Activated CD4-positive, alpha-beta T cell treated with anti-CD3 and anti-CD28 coated beads, Interleukin-2, amount 10 ng/mL, durations not matched to agents 24 days and 14 days (primary cell): ENCODE measurements around the gene OPCML. TPM values are rescaled to one million over a fixed set of nuclear protein-coding genes. Genes with fewer than 3 reads are reported as not detected.

ENCODE experiments used
- DNase-seq: peaks from one replicate; pipeline ENCODE4 v3.0.0; 2022
- H3K27ac Mint-ChIP-seq: one replicate; pipeline ENCODE4 v1.8.0; 2022; ENCODE audit warnings: mild to moderate bottlenecking, mixed read lengths
- H3K27me3 Mint-ChIP-seq: one replicate; pipeline ENCODE4 v1.8.0; 2022; ENCODE audit warnings: mixed read lengths
- H3K36me3 Mint-ChIP-seq: one replicate; pipeline ENCODE4 v1.8.0; 2022; ENCODE audit warnings: low read depth, mild to moderate bottlenecking, mixed read lengths
- H3K4me1 Mint-ChIP-seq: one replicate; pipeline ENCODE4 v1.8.0; 2021; ENCODE audit warnings: mixed read lengths
- H3K4me3 Mint-ChIP-seq: one replicate; pipeline ENCODE4 v1.8.0; 2022; ENCODE audit warnings: mild to moderate bottlenecking, moderate library complexity, mixed read lengths
- H3K9me3 Mint-ChIP-seq: one replicate; pipeline ENCODE4 v1.8.0; 2021; ENCODE audit warnings: mixed read lengths
- intact Hi-C: fragments of 100-400 bp; cut with micrococcal nuclease; formaldehyde crosslinking; loops from one replicate; pipeline ENCODE4 v1.15.1; 2023
- total RNA-seq: library from RNA; stranded (reverse); gene quantifications from 2 replicates; pipeline ENCODE4 v1.2.3, GENCODE V29; 2022

OPCML gene
- total RNA-seq, 1 donor from 2014 or later, result not detected

DNA sequence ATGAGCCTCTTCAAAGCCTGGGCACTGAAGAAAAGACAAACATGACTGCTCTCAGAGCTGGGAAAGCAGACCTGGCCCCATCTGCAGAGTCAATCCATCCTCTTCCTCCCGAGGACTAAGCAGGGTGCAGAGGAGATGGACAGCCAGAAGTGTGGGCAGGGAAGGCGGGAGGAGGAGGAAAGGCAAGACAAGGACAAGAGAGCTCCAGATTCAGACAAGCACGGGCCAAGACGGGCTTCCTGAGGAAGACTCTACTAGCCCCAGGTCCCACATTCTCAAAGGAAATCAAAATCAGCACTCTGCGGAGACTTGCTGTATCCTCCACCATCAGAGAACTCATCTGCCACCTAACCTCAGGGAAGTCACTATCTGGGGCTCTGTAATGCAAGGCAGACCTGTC is 28.5 kb downstream of the OPCML start:
- no peaks in the 10 kb centered on the region for H3K4me1 Mint-ChIP-seq
- no peaks in the 10 kb centered on the region for H3K36me3 Mint-ChIP-seq
- no peak for DNase-seq
- H3K27me3 Mint-ChIP-seq, result no peaks in the 10 kb centered on the region
- intact Hi-C loops, result no loop called here
- H3K4me3 Mint-ChIP-seq, result no peak overlapping the region
- H3K9me3 Mint-ChIP-seq, result no peaks in the 10 kb centered on the region
- H3K27ac Mint-ChIP-seq, result no peak overlapping the region

- Mint-ChIP-seq H3K4me3 (no peak overlapping the region), H3K27me3 (no peaks in the 10 kb centered on the region), H3K36me3 (no peaks in the 10 kb centered on the region), H3K9me3 (no peaks in the 10 kb centered on the region), H3K4me1 (no peaks in the 10 kb centered on the region), H3K27ac (no peak overlapping the region)
- intact Hi-C loops, result no loop called here
- DNase-seq, result no peak
Measured at GRCh38 chr11:133503236-133503635, 29.1 kb downstream of the OPCML start.

- Mint-ChIP-seq H3K4me3 (no peak overlapping the region), H3K27ac (no peak overlapping the region), H3K9me3 (no peaks in the 10 kb centered on the region), H3K36me3 (no peaks in the 10 kb centered on the region), H3K27me3 (no peaks in the 10 kb centered on the region), H3K4me1 (no peaks in the 10 kb centered on the region)
- intact Hi-C loops, result no loop called here
- DNase-seq, result no peak
Measured at GRCh38 chr11:133501643-133502539, 30.4 kb downstream of the OPCML start.

DNA sequence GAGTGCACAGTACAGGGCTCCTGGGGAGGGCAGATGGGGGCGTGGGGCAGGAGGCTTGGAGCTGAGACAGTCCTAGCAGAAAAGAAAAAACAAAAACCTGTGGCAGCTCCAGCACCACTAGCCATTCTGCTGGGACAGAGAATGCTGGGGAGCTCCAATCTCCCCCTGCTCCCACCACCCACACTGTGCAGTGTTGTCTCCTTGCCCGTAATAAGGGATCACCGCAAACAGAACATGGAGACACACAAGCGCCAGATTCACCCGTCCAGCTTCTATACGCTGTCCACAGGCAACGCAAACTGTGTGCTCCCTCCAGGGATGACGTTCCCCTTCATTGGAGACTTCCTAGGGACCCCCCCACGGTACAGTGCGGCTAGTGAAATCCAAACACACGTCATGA is 31.4 kb downstream of the OPCML start:
- Mint-ChIP-seq H3K27me3 (no peaks in the 10 kb centered on the region), H3K4me3 (no peak overlapping the region), H3K4me1 (no peaks in the 10 kb centered on the region), H3K27ac (no peak overlapping the region), H3K9me3 (no peaks in the 10 kb centered on the region), H3K36me3 (no peaks in the 10 kb centered on the region)
- no peak for DNase-seq
- intact Hi-C loops, result no loop called here

GRCh38 chr11:133500435-133500834 is 31.9 kb downstream of the OPCML start:
- Mint-ChIP-seq H3K9me3 (no peaks in the 10 kb centered on the region), H3K27ac (no peak overlapping the region), H3K4me1 (no peaks in the 10 kb centered on the region), H3K4me3 (no peak overlapping the region), H3K27me3 (no peaks in the 10 kb centered on the region), H3K36me3 (no peaks in the 10 kb centered on the region)
- DNase-seq, result no peak
- intact Hi-C loops, result no loop called here

- Mint-ChIP-seq H3K9me3 (no peaks in the 10 kb centered on the region), H3K36me3 (no peaks in the 10 kb centered on the region), H3K4me3 (no peak overlapping the region), H3K27ac (no peak overlapping the region), H3K4me1 (no peaks in the 10 kb centered on the region), H3K27me3 (no peaks in the 10 kb centered on the region)
- no peak for DNase-seq
- intact Hi-C loops, result no loop called here
Measured at GRCh38 chr11:133498969-133499368, 33.3 kb downstream of the OPCML start.

DNA sequence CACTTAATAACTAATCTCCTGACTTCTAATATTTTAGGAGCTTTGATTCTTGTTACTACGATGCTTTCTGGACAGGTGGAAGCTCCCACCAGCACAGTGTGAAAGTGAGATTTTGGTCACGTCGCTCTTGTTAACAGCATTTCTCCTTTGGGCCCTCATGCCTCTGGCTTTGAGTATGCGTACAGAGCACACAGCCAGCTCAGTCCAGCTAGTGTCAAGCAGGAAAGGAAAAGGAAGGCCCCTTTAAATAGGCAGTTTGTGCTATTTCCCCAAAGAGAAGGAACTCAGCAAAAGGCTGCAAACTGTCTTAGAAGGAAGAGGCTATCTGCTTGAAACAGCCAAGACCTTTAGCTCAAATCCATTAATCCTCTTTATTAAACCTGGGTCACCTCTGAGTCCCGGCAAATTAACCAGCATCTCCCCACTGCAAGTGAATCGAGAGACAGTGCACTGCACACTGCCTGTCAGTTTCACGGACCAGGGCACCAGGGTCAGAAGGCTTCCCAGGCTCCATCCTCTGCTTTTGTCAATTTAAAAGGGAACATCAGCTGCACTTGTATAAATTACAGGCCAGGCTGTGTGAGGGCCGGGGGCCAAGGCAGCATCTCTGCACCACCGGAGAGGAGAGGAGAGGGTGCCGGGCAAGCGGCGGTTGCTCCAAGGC is 34.7 kb downstream of the OPCML start:
- Mint-ChIP-seq H3K36me3 (no peaks in the 10 kb centered on the region), H3K9me3 (peaks cover 3% of the 10 kb centered on the region), H3K4me1 (no peaks in the 10 kb centered on the region), H3K27ac (no peak overlapping the region), H3K27me3 (no peaks in the 10 kb centered on the region), H3K4me3 (no peak overlapping the region)
- intact Hi-C loops, result no loop called here
- no peak for DNase-seq

DNA sequence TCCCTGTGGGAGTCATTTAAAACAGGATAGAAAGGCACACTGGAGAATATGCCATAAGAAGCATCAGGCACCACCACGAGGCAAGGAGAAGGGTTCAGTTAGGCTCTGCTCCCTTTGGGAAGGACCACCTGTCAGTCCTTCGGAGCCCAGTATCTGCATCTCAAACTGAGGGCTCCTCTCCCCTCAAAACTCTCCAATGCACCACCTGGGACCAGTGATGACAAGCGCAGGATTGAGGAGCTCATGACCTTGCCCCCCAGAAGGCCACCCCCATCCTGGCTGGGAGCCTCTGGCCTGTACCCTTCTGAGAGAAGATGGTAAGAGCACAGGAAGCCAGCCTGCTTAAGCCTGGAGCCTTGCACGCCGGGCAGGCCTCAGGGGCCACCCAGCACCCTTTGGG is 39.4 kb downstream of the OPCML start:
- no peaks in the 10 kb centered on the region for H3K36me3 Mint-ChIP-seq
- H3K4me3 Mint-ChIP-seq, result no peak overlapping the region
- H3K4me1 Mint-ChIP-seq, result no peaks in the 10 kb centered on the region
- no peak overlapping the region for H3K27ac Mint-ChIP-seq
- intact Hi-C loops, result no loop called here
- DNase-seq, result no peak
- no peaks in the 10 kb centered on the region for H3K27me3 Mint-ChIP-seq
- peaks cover 3% of the 10 kb centered on the region for H3K9me3 Mint-ChIP-seq

DNA sequence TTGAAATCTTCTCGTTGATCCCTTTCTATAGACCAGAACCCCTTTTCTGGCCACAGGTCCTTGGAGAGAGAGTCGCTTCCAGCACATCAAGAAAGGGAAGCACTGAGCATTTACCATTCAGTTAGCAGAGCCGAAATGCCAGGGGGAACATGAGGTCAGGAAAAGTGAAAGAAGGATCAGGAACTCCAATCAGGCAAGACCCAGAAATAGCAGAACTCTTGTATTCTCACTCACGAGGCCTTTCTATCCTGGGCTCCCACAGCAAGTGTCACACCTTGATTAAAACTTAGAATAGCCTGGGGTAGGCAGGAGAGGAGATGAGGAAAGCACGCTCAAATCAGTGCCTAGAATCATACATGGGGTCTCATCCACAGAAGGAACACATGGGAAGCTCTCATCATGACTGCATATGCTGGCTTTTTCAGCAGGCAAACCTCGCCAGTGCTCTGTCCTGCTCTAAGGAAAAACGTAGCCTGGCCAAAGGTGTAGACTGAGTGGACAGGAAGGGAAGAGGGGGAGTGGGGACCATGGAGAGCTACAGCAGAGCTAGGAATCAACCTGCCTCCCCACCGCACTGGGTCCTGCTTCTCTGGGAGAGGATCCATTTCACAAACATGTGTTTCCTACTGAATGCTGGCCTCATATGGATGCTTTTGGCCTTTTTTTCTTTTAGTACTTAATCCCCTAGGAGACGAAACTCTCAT is 40.5 kb downstream of the OPCML start:
- Mint-ChIP-seq H3K9me3 (peaks cover 3% of the 10 kb centered on the region), H3K36me3 (no peaks in the 10 kb centered on the region), H3K4me1 (no peaks in the 10 kb centered on the region), H3K4me3 (no peak overlapping the region), H3K27me3 (no peaks in the 10 kb centered on the region), H3K27ac (no peak overlapping the region)
- intact Hi-C loops, result no loop called here
- DNase-seq, result no peak

DNA sequence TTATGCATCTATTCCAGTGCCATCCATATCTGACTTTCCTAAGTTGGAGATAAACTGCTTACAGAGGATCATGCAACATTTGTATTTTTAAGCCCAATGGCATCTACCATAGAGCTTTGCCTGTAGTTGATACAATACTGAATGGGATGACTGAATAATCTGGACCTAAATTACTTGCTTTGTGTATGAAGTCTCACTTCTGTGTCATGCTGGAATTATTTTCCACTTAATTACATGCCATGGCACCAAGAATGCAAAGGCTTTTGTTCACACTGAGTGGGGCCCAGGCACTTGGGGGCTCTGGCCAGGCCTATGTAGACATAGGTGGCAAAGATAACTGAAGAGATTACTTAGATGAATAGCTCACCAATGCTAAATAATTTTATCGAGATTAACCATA is 51.6 kb downstream of the OPCML start:
- Mint-ChIP-seq H3K27ac (no peak overlapping the region), H3K4me3 (no peak overlapping the region), H3K27me3 (no peaks in the 10 kb centered on the region), H3K36me3 (no peaks in the 10 kb centered on the region), H3K9me3 (no peaks in the 10 kb centered on the region), H3K4me1 (no peaks in the 10 kb centered on the region)
- intact Hi-C loops, result no loop called here
- no peak for DNase-seq

DNA sequence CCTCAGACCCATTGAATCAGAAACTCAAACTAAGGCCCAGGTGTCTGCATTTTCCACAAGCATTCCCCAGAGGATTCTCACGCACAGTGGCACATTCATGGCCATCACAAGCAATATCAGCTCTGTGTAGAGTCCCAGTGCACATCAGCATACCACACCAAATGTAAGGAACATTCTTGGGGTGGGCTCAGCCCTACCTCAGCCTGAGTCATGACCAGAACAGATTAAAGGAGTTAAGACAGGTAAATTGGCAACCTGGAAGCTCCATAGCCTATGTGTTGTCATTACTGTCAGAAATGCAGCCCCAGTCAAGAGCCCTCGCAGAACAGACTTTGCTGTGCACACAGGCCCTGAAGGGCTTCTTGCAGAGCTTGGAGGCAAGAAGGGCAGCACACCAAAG is 53.1 kb downstream of the OPCML start:
- DNase-seq, result no peak
- no peaks in the 10 kb centered on the region for H3K4me1 Mint-ChIP-seq
- intact Hi-C loops, result no loop called here
- no peak overlapping the region for H3K27ac Mint-ChIP-seq
- H3K27me3 Mint-ChIP-seq, result no peaks in the 10 kb centered on the region
- H3K9me3 Mint-ChIP-seq, result no peaks in the 10 kb centered on the region
- no peak overlapping the region for H3K4me3 Mint-ChIP-seq
- no peaks in the 10 kb centered on the region for H3K36me3 Mint-ChIP-seq

DNA sequence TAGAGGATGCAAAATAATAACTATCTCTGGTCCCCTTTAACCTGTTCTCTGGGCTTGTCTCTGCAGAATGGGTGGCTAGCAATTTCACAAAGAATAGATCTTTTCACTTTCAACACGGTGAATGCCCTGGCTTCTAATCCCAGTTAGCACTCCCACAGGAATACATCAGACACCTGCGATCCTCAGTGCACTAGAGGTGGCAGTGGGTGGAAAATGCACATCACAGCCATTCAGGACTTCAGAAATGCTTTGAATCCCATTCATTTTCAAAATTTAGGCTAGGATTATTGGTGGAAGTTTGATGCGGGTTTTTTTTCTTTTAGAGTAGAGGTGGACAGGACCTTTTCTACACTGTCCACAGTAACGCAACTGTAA is 55.1 kb downstream of the OPCML start:
- Mint-ChIP-seq H3K36me3 (no peaks in the 10 kb centered on the region), H3K27me3 (no peaks in the 10 kb centered on the region), H3K4me3 (no peak overlapping the region), H3K4me1 (no peaks in the 10 kb centered on the region), H3K27ac (no peak overlapping the region), H3K9me3 (no peaks in the 10 kb centered on the region)
- intact Hi-C loops, result no loop called here
- DNase-seq, result no peak

GRCh38 chr11:133476570-133477250 is 55.6 kb downstream of the OPCML start:
- no peak overlapping the region for H3K4me3 Mint-ChIP-seq

GRCh38 chr11:133474461-133474860 is 57.8 kb downstream of the OPCML start:
- DNase-seq, result no peak
- no peaks in the 10 kb centered on the region for H3K36me3 Mint-ChIP-seq
- no peaks in the 10 kb centered on the region for H3K27me3 Mint-ChIP-seq
- H3K4me3 Mint-ChIP-seq, result no peak overlapping the region
- H3K9me3 Mint-ChIP-seq, result no peaks in the 10 kb centered on the region
- no peak overlapping the region for H3K27ac Mint-ChIP-seq
- no peaks in the 10 kb centered on the region for H3K4me1 Mint-ChIP-seq
- intact Hi-C loops, result no loop called here

More at GRCh38 chr11:133476570-133477250, 55.6 kb downstream of the OPCML start:
- Mint-ChIP-seq H3K9me3 (no peaks in the 10 kb centered on the region), H3K27me3 (no peaks in the 10 kb centered on the region), H3K36me3 (no peaks in the 10 kb centered on the region), H3K4me1 (no peaks in the 10 kb centered on the region), H3K27ac (no peak overlapping the region)
- intact Hi-C loops, result no loop called here
- no peak for DNase-seq
